Measurements from ENCODE around the gene ARMC5.
"Not testable (repeated sequence)": the region's sequence is repeated elsewhere in the genome, so short reads cannot be mapped to it uniquely, and the experiment has no call there.

ARMC5 gene, protein sequence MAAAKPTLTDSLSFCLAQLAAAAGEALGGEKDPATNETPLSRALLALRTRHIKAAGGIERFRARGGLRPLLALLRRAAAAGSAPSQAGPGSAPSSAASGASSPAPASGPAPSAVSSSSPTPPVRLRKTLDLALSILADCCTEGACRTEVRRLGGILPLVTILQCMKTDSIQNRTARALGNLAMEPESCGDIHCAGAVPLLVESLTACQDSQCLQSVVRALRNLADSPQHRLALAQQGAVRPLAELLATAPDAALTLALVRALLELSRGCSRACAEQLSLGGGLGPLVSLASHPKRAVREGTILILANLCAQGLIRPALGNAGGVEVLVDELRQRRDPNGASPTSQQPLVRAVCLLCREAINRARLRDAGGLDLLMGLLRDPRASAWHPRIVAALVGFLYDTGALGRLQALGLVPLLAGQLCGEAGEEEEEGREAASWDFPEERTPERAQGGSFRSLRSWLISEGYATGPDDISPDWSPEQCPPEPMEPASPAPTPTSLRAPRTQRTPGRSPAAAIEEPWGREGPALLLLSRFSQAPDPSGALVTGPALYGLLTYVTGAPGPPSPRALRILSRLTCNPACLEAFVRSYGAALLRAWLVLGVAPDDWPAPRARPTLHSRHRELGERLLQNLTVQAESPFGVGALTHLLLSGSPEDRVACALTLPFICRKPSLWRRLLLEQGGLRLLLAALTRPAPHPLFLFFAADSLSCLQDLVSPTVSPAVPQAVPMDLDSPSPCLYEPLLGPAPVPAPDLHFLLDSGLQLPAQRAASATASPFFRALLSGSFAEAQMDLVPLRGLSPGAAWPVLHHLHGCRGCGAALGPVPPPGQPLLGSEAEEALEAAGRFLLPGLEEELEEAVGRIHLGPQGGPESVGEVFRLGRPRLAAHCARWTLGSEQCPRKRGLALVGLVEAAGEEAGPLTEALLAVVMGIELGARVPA

GRCh38 chr16:31458844-31459686 lies at the start of gene ARMC5:
Gene ARMC5, plus strand, starts transcription at chr16:31459501. Its CDS starts 24 bp downstream, at chr16:31459525.
- DNase-seq: peak; percentile 98

GRCh38 chr16:31410082-31410481 lies 49.2 kb upstream of the ARMC5 start:
- DNase-seq: no peak

DNA sequence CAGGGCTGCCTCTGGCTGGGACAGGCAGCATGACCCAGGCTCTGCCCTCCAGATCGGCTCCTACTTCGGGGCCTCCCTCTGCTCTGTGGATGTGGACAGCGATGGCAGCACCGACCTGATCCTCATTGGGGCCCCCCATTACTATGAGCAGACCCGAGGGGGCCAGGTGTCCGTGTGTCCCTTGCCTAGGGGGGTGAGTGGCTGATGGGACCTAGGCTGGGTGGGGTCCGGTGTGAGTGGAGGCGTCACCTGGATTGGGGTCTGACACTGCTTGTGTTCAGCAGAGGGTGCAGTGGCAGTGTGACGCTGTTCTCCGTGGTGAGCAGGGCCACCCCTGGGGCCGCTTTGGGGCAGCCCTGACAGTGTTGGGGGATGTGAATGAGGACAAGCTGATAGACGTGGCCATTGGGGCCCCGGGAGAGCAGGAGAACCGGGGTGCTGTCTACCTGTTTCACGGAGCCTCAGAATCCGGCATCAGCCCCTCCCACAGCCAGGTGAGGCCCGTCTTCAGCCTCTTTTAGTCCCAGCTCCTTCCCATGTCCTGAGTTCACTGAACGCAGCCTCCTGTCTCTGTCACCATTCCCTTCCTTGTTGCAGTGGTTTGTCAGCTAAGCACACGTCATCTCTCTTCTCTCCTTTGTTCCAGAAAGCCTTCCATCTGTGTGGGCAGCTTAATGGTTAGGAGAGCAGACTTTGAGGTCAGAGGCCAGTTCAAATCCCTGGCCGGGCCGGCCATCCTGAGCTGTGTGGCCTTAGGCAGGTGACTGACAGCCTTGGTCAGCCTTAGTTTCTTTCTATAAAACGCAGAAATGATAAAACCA lies 48.1 kb upstream of the ARMC5 start:
- no peak for DNase-seq

DNA sequence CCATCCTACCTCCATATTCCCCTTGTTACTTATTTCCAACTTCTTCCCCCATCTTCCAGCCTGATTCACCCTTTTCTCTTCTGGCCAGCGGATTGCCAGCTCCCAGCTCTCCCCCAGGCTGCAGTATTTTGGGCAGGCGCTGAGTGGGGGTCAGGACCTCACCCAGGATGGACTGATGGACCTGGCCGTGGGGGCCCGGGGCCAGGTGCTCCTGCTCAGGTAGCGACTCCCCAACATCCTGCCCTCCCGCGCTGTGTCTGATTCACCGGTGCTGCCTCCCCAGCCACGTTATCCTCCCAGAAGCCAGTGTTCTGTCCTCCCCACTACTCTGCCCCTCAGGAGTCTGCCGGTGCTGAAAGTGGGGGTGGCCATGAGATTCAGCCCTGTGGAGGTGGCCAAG lies 46.6 kb upstream of the ARMC5 start:
- DNase-seq: no peak

GRCh38 chr16:31413381-31413780 lies 45.9 kb upstream of the ARMC5 start:
- no peak for DNase-seq

DNA sequence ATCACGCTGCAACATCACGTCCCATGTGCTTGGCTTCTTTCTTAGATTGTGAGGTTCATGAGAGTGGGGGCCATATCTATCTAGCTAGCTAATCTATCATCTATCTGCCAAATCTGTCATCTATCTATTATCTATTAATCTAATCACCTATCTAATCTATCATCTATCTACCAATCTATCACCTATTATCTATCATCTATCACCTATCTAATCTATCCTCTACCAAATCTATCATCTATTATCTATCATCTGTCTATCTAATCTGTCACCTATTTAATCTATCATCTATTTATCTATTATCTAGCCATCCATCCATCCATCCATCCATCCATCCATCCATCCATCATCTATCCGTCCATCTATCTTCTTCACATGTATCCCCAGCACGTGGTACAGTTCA lies 45.4 kb upstream of the ARMC5 start:
- no peak for DNase-seq

DNA sequence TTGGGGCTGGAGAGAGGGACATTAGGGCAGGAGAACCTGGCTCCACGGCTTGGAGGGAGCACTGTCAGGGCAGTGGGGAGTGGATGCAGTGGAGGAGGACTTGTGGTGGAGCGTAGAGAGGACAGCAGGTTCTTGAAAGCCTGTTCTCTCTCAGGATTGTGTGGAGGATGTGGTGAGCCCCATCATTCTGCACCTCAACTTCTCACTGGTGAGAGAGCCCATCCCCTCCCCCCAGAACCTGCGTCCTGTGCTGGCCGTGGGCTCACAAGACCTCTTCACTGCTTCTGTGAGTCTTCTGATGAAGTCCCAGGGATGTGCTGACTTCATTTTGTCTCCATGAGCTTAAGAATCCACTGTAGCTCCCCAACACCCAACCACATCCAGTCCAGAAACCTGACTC lies 44.6 kb upstream of the ARMC5 start:
- peak; percentile 25 to 28 for DNase-seq

DNA sequence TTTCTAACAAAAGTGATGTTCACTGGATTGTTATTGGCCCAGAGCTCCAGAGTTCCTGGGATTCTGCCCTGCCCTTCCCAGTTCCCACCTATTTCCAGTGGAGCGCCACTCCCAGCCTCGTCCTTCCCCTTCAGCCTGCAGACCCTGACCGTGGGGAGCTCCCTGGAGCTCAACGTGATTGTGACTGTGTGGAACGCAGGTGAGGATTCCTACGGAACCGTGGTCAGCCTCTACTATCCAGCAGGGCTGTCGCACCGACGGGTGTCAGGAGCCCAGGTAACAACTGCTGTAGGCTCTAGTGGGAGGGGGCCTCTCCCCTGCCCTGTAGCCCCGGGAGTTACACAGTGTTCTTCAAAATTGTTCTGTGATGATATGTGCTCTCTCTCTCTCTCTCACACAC lies 42.9 kb upstream of the ARMC5 start:
- DNase-seq: no peak

DNA sequence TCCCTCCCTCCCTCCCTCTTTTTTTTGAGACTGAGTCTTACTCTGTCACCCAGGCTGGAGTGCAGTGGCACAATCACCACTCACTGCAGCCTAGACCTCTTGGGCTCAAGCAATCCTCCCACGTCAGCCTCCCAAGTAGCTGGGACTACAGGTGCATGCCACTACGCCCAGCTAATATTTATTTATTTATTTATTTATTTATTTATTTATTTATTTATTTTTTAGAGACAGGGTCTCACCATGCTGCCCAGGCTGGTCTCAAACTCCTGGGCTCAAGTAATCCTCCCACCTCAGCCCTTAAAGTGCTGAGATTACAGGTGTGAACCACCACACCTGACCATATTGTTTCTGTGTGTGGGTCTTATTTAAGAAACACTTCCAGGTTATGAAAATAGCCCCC lies 42.3 kb upstream of the ARMC5 start:
- not testable (repeated sequence) for DNase-seq

DNA sequence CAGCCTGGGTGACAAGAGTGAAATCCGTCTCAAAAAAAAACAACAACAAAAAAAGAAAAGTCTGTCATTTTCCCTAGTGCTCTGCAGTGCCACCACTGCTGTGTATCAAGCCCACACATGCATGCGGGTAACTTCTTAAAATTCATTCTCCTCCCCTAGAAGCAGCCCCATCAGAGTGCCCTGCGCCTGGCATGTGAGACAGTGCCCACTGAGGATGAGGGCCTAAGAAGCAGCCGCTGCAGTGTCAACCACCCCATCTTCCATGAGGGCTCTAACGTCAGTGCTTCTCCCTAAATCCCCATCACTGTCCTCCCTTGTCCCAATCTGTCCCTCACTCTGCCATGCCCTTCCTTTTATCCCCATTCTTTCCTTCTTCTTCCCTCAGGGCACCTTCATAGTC lies 41.4 kb upstream of the ARMC5 start:
- DNase-seq: no peak

- peak in 1 of 2 donors; percentile 7 for DNase-seq
Observed at GRCh38 chr16:31420037-31420436, 39.3 kb upstream of the ARMC5 start.

DNA sequence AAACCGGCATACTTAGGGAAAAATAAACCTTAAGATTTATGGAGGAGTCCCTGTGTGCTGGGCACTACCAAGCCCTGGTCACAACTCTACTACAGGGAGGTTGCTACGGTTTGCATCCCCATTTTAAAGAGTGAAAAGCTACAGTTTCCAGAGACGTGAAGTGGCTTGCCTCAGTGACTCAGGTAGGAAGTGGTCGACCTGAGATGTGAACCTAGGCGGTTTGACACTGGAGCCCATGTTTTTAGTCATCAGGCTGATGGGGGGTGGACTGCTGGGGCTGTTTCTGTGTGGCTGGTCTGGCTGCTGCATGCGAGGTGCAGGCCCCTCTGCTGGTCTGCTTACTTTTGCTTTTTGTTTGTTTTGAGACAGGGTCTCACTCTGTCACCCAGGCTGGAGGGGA lies 37.7 kb upstream of the ARMC5 start:
- DNase-seq: peak; percentile 24 to 42

DNA sequence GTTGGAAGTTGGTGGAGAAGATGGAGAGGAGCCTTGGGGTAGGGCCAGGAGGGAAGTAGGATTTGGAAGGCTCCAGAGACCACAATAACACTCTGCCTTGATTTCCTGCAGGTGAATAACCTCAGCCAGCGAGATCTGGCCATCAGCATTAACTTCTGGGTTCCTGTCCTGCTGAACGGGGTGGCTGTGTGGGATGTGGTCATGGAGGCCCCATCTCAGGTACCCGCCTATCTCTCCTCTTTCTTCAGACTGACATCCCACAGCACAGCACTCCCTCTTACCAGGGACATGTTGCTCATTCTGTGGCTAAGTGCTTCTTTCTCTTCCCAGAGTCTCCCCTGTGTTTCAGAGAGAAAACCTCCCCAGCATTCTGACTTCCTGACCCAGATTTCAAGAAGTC lies 36.1 kb upstream of the ARMC5 start:
- no peak for DNase-seq

DNA sequence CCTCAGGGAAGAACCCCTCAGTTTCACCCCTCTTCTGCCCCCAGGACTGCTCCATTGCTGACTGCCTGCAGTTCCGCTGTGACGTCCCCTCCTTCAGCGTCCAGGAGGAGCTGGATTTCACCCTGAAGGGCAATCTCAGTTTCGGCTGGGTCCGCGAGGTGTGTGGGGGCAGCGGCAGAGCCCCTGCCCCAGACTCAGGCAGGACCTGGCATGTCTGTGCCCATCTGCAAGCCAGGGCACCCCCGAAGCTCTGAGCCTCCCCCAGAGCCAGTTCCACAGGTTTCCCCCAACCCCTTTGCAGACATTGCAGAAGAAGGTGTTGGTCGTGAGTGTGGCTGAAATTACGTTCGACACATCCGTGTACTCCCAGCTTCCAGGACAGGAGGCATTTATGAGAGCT lies 35.5 kb upstream of the ARMC5 start:
- no peak for DNase-seq

DNA sequence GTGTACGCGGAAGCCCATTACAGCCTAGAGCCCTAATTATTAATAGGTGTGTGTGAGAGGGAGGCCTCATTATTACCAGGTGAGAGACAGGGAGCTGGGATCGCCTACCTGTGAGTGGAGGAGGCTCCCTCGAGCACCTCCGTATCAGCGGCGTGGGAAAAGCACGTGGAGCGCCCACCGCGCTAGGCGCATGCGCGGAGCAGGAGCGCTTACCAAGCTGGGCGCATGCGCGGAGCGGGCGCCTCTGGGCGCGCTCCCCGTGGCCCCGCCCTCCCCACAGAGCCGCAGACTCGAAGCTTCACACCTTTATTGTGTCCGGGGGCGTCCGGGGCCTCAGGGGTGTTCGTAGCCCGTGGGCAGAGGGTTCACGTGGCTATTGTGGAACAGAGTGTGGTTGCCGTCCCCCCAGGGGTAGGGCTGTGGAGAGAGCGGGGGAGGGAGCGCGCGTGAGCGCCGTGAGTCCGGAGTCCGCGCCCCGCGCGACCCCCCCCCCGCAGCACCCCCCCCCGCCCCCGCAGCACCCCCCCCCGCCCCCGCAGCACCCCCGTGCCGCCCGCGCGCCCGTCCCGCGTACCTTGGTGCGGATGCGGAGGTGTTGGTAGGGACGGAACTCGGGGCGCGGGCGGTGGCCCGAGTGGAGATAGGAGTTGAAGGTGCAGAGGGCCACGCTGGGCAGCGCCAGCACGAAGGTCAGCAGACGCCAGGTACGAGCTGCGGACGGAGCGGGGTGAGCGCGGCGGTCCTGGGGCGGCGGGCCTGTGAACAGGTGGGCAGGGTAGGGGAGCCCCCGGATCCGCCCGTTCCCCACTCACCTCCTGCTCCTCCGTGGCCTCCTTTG lies 31.6 kb upstream of the ARMC5 start:
- peak; percentile 77 to 79 for DNase-seq

GRCh38 chr16:31428279-31428597 lies 31.1 kb upstream of the ARMC5 start, which contains the start of gene COX6A2:
Gene COX6A2, minus strand, starts transcription at chr16:31428360. Its CDS starts 35 bp downstream, at chr16:31428325.
- no peak for DNase-seq

DNA sequence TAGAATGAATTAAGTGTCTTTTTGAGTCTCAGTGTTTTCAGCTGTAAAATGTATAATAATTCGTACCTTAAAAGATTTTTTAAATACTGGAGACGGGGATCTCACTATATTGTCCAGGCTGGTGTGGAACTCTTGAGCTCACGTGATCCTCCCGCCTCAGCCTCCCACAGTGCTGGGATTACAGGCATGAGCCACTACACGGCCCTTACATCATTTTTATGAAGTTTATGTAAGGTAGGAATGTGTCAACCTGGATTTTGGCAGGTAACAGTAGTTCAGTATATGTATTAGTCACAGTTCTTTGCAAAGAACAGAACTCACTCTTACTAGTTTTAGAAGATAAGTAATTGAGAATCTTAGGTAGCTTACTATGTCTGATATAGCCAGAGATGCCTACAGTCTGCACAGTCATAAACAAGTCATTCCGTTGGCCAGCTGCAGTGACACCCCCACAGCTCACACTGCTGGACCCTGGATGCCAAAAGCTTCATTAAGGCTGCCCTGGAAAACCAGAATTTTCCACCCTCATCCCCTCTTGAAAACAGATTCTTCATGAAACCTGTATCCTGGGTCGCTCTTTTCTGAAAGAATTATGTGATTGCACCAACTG lies 30.6 kb upstream of the ARMC5 start:
- no peak for DNase-seq

GRCh38 chr16:31429314-31429713 lies 30.0 kb upstream of the ARMC5 start:
- DNase-seq: no peak

DNA sequence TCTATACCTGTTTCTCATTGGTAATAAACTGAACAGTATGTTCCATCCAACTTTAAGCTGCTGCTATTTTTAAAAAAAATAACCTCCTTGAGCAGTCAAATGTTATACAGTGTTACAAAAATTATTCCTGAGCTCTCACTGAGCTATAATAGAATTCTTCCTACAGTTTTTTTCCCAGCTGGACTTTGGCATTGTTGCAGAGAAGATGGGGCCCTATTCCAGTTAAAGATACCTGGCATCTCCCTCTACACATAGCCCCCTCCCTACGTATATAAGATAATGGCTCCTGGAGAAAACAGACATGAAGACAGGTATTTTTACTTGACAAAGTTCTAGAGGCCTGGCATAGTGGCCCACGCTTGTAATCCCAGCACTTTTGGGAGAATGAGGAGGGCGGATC lies 29.5 kb upstream of the ARMC5 start:
- no peak for DNase-seq

DNA sequence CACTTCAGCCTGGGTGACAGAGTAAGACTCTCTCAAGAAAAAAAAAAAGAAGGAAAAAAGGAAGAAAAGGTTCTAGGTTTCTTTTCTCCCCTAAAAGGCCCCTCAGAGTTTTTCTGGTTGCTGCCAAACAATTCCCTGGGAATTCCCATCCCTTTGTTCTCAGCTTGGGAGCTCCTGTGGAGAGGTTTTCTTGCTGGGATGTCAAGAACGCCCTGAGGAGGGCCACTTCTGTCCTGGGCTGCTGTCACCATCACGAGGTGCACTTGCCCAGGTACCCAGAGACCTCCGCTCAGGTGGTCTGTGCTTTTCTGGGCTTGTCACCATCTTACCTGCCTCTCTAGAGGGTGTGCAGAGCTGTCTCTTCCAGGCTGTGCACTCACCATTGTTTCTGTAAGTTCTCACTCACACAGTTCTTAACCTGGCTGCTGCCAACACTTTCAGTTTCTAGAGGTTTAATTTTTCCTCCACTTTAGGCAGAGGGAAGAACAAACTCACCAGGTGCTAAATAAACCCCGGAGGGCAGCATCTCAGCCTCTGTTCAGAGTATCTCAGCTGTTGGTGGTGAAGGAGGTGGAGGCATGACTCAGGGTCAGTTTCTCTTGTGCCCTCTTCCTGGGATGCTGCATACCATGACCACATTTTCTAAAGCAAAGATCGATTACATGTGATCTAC lies 28.8 kb upstream of the ARMC5 start:
- DNase-seq: no peak
